Smooth muscle cell (in vitro differentiated cells): ENCODE results near the gene HMGB4. TPM values are rescaled to one million over a fixed set of nuclear protein-coding genes. Genes with fewer than 3 reads are reported as not detected.

Experiments used
- DNase-seq: peaks from one replicate; lab custom pipeline; 2025; ENCODE audit not compliant: unreplicated experiment; lab: John Stamatoyannopoulos, UW
- H2AFZ ChIP-seq: fragments of 200-600 bp; sonication (generic); 2 replicates; pipeline ENCODE4 v1.6.0; 2016; ENCODE audit warnings: antibody characterized with exemption, low read depth, mild to moderate bottlenecking
- H3F3A ChIP-seq: fragments of 200-600 bp; sonication (generic); 2 replicates; pipeline ENCODE4 v1.6.0; 2017; ENCODE audit warnings: antibody characterized with exemption, low read depth
- H3K27ac ChIP-seq: fragments of 200-600 bp; sonication (generic); 2 replicates; pipeline ENCODE4 v1.5.1; 2016; ENCODE audit warnings: low read depth, mild to moderate bottlenecking
- H3K27me3 ChIP-seq: fragments of 200-600 bp; sonication (generic); 2 replicates; pipeline ENCODE4 v1.6.1; 2016; ENCODE audit warnings: low read depth, mild to moderate bottlenecking
- H3K36me3 ChIP-seq: fragments of 200-600 bp; sonication (generic); 2 replicates; pipeline ENCODE4 v1.5.1; 2016; ENCODE audit warnings: low read depth
- H3K4me1 ChIP-seq: fragments of 200-600 bp; sonication (generic); 2 replicates; pipeline ENCODE4 v1.5.1; 2016; ENCODE audit warnings: low read depth
- H3K4me2 ChIP-seq: fragments of 200-600 bp; sonication (generic); 2 replicates; pipeline ENCODE4 v1.6.0; 2016; ENCODE audit warnings: mild to moderate bottlenecking
- H3K4me3 ChIP-seq: fragments of 200-600 bp; sonication (generic); 2 replicates; pipeline ENCODE4 v1.5.1; 2016; ENCODE audit warnings: mild to moderate bottlenecking
- H3K79me2 ChIP-seq: fragments of 200-600 bp; sonication (generic); 2 replicates; pipeline ENCODE4 v1.6.0; 2016; ENCODE audit warnings: low read depth, mild to moderate bottlenecking
- H3K9ac ChIP-seq: fragments of 200-600 bp; sonication (generic); 2 replicates; pipeline ENCODE4 v1.6.0; 2016; ENCODE audit warnings: low read depth
- H3K9me3 ChIP-seq: fragments of 200-600 bp; sonication (generic); replicated peaks from 2 replicates; pipeline ENCODE4 v1.5.1; 2016; ENCODE audit warnings: low read depth
- H4K20me1 ChIP-seq: fragments of 200-600 bp; sonication (generic); 2 replicates; pipeline ENCODE4 v1.6.0; 2016; ENCODE audit warnings: low read depth
- CTCF ChIP-seq: fragments of 200-600 bp; sonication (generic); IDR thresholded peaks from 2 replicates; pipeline ENCODE4 v1.5.1; 2017; ENCODE audit warnings: borderline replicate concordance, mild to moderate bottlenecking, antibody characterized with exemption; ENCODE audit not compliant: insufficient read depth, poor library complexity, severe bottlenecking
- WGBS: methylation state at CpG from one replicate; pipeline ENCODE4 v1.1.7; 2016; ENCODE audit warnings: low lambda C conversion rate; 5-methylcytosine and 5-hydroxymethylcytosine counted together
- polyA plus RNA-seq: library from polyadenylated mRNA; unstranded; fragments of >200 nt; fragmentation: Nextera tagmentation; extraction: Ambion mirVana; gene quantifications from 2 replicates; pipeline ENCODE4 v1.2.1, GENCODE V29; 2016
- total RNA-seq: library from RNA; depleted of rRNA; stranded (reverse); fragments of >200 nt; gene quantifications from 2 replicates; pipeline ENCODE4 v1.2.3, GENCODE V29; 2014

The HMGB4 gene
- total and polyA plus RNA-seq, 2 experiments from 2014 or later, result not detected

- H3K79me2 ChIP-seq, result no peaks in the 10 kb centered on the region
- no peak for TF ChIP-seq CTCF
- H3K4me2 ChIP-seq, result no peak overlapping the region
- no peak overlapping the region for H3K27ac ChIP-seq
- H3K27me3 ChIP-seq, result no peaks in the 10 kb centered on the region
- H3K9ac ChIP-seq, result no peak overlapping the region
- no peak overlapping the region for H3K4me3 ChIP-seq
- DNase-seq, result no peak
- no peaks in the 10 kb centered on the region for H3K9me3 ChIP-seq
- H4K20me1 ChIP-seq, result no peaks in the 10 kb centered on the region
- H3F3A ChIP-seq, result peaks cover 3% of the 10 kb centered on the region
- WGBS, result 85% methylated on average over 8 of the region's 8 CpGs
- no peak overlapping the region for H2AFZ ChIP-seq
- no peaks in the 10 kb centered on the region for H3K36me3 ChIP-seq
- H3K4me1 ChIP-seq, result no peaks in the 10 kb centered on the region
These were observed 31.5 kb downstream of the HMGB4 start for GRCh38 chr1:33895396-33895795.

- Histone ChIP-seq H3K9me3 (no peaks in the 10 kb centered on the region), H3K27me3 (no peaks in the 10 kb centered on the region), H4K20me1 (no peaks in the 10 kb centered on the region), H3K4me3 (no peak overlapping the region), H3F3A (peaks cover 3% of the 10 kb centered on the region), H3K27ac (no peak overlapping the region), H2AFZ (no peak overlapping the region), H3K79me2 (no peaks in the 10 kb centered on the region), H3K4me1 (no peaks in the 10 kb centered on the region), H3K36me3 (no peaks in the 10 kb centered on the region), H3K4me2 (no peak overlapping the region), H3K9ac (no peak overlapping the region)
- no peak for TF ChIP-seq CTCF
- no peak for DNase-seq
- WGBS, result 93% methylated on average over 2 of the region's 2 CpGs
These were observed 32.1 kb downstream of the HMGB4 start for GRCh38 chr1:33895976-33896375.

- Histone ChIP-seq H3K27me3 (peaks cover 5% of the 10 kb centered on the region), H3K4me2 (no peak overlapping the region), H4K20me1 (no peaks in the 10 kb centered on the region), H3K4me3 (no peak overlapping the region), H2AFZ (no peak overlapping the region), H3K79me2 (no peaks in the 10 kb centered on the region), H3K36me3 (no peaks in the 10 kb centered on the region), H3K27ac (no peak overlapping the region), H3K9me3 (no peaks in the 10 kb centered on the region), H3K4me1 (no peaks in the 10 kb centered on the region), H3F3A (peaks cover 3% of the 10 kb centered on the region), H3K9ac (no peak overlapping the region)
- 91% methylated on average over 5 of the region's 5 CpGs for WGBS
- DNase-seq, result no peak
- TF ChIP-seq CTCF, result no peak
These were observed 33.3 kb downstream of the HMGB4 start for GRCh38 chr1:33897092-33897725.

GRCh38 chr1:33898406-33898805 lies 34.5 kb downstream of the HMGB4 start:
- Histone ChIP-seq H3K4me3 (no peak overlapping the region), H3K9me3 (no peaks in the 10 kb centered on the region), H3K9ac (no peak overlapping the region), H2AFZ (no peak overlapping the region), H3K4me1 (no peaks in the 10 kb centered on the region), H3K27me3 (peaks cover 7% of the 10 kb centered on the region), H3K27ac (no peak overlapping the region), H3F3A (no peaks in the 10 kb centered on the region), H3K36me3 (no peaks in the 10 kb centered on the region), H3K4me2 (no peak overlapping the region), H4K20me1 (no peaks in the 10 kb centered on the region), H3K79me2 (no peaks in the 10 kb centered on the region)
- DNase-seq, result no peak
- 87% methylated on average over 3 of the region's 3 CpGs for WGBS
- TF ChIP-seq CTCF, result no peak
